H1 (cell line): ENCODE results near the gene MCC. TPM values are rescaled to one million over a fixed set of nuclear protein-coding genes. Genes with fewer than 3 reads are reported as not detected.

Source experiments
- JUN ChIP-seq: IDR thresholded peaks from 2 replicates; pipeline ENCODE4 v1.6.1; 2011; ENCODE audit warnings: low read depth, mild to moderate bottlenecking, improper control_type of control experiment, low read length
- PHF8 ChIP-seq: fragments of 200-600 bp; sonication (generic); conservative IDR thresholded peaks from 2 replicates; pipeline ENCODE4 v1.7.1; 2012; ENCODE audit warnings: low read depth, mild to moderate bottlenecking, inconsistent platforms, low read length, moderate library complexity
- polyA plus RNA-seq, 7 experiments: library from polyadenylated mRNA; depleted of rRNA in 3 of 7; stranded (reverse) in 5 of 7; unstranded in 2 of 7; fragments of >200 nt in 5 of 7; fragments of 200-250 nt in 2 of 7; gene quantifications; 1 replicate in 5 of 7; 2 replicates in 1 of 7; 4 replicates in 1 of 7; pipeline versions ENCODE4 v1.2.1 to v1.2.3, GENCODE V29; 2011 to 2013; ENCODE audit warnings: missing spikeins in 2 of 7, mixed read lengths in 2 of 7
- total RNA-seq: library from RNA; stranded (reverse); fragmentation: NEBNext Ultra II Directional; extraction: Animal tissue kit (Norgen Biotek cat#: 25700); gene quantifications from 2 replicates; pipeline ENCODE4 v1.2.1, GENCODE V29; 2021

The MCC gene
- total and polyA plus RNA-seq, 2 of the 8 experiments (the other 6 are each of a cell fraction or from before 2014, with no cell fraction given) = 2.6 to 18.3 TPM

DNA sequence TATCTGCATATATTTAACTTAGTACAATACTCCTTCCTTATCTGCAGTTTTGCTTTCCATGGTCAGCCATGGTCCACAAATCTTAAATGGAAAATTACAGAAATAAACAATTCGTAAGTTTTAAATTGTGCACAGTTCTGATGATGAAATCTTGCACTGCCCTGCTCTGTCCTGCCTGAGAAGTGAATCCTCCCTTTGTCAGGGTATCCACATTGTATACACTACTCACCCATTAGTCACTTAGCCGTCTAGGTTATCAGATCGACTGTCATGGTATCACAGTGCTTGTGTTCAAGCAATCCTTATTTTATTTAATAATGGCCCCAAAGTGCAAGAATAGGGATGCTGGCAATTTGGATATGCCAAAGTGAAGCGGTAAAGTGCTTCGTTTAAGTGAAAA lies 16.9 kb upstream of the MCC start (continued):
- TF ChIP-seq JUN = no peak
- no peak for TF ChIP-seq PHF8
